B cell (primary cell): ENCODE data around the gene ITPR3. TPM values are rescaled to one million over a fixed set of nuclear protein-coding genes. Genes with fewer than 3 reads are reported as not detected.

Experiments
- ATAC-seq: fragments of 200-7000 bp; cut with Tn5 transposase; one replicate; pipeline ENCODE4 v1.10.0; 2021; ENCODE audit warnings: low read depth, mild to moderate bottlenecking, moderate number of reproducible peaks, moderate library complexity
- CTCF ChIA-PET: fragments of 350-600 bp; sonication (Branson Sonifier 250); formaldehyde crosslinking; loops from one replicate; lab custom pipeline; 2021; ENCODE audit warnings: antibody characterized with exemption, inconsistent platforms; lab: Charles Lee
- POLR2A ChIA-PET: fragments of 350-600 bp; sonication (Branson Sonifier 250); formaldehyde crosslinking; loops from one replicate; lab custom pipeline; 2021; ENCODE audit warnings: antibody characterized with exemption; lab: Charles Lee
- DNase-seq: peaks from one replicate; pipeline ENCODE4 v3.0.0; 2013
- H2AFZ ChIP-seq: 2 replicates; pipeline ENCODE4 v1.6.1; 2012; ENCODE audit warnings: mild to moderate bottlenecking, low read depth, low read length; ENCODE audit not compliant: insufficient read depth, poor library complexity, severe bottlenecking
- H3K27ac ChIP-seq, 2 donors: 1 replicate in 1 of 2; 2 replicates in 1 of 2; pipeline ENCODE4 v1.5.1; 2012 to 2013; ENCODE audit warnings: low read length in 2 of 2, mild to moderate bottlenecking in 2 of 2, moderate library complexity in 1 of 2
- H3K27me3 ChIP-seq, 4 experiments: fragments of 200-600 bp in 1 of 4; sonication (generic) in 1 of 4; replicated peaks in 1 of 4; 1 replicate in 2 of 4; 2 replicates in 2 of 4; pipeline versions ENCODE4 v1.6.1 to v1.7.0; 2013 to 2016; ENCODE audit warnings: low read length in 3 of 4, mild to moderate bottlenecking in 2 of 4, mixed read lengths in 1 of 4, moderate library complexity in 1 of 4; ENCODE audit not compliant: insufficient read depth in 4 of 4, control insufficient read depth in 3 of 4; ENCODE audit errors: control extremely low read depth in 1 of 4
- H3K36me3 ChIP-seq, 2 experiments: replicated peaks in 1 of 2; 1 replicate in 1 of 2; 2 replicates in 1 of 2; pipeline versions ENCODE4 v1.6.1 to v1.7.1; 2013; ENCODE audit warnings: low read length in 1 of 2; ENCODE audit not compliant: insufficient read depth in 2 of 2, control insufficient read depth in 1 of 2; ENCODE audit errors: control extremely low read depth in 1 of 2, extremely low read depth in 1 of 2
- H3K4me1 ChIP-seq, 2 donors: fragments of 200-600 bp in 1 of 2; sonication (generic) in 1 of 2; 1 replicate in 1 of 2; 2 replicates in 1 of 2; pipeline versions ENCODE4 v1.5.1 to v1.6.1; 2013 to 2017; ENCODE audit warnings: low read length in 2 of 2; ENCODE audit not compliant: control insufficient read depth in 2 of 2, insufficient read depth in 2 of 2
- H3K4me2 ChIP-seq: replicated peaks from 2 replicates; pipeline ENCODE3; 2012; ENCODE audit warnings: mild to moderate bottlenecking, low read depth, low read length; ENCODE audit not compliant: poor library complexity, severe bottlenecking
- H3K4me3 ChIP-seq, 5 experiments: fragments of 200-600 bp in 1 of 5; sonication (generic) in 1 of 5; 1 replicate in 3 of 5; 2 replicates in 2 of 5; pipeline versions ENCODE4 v1.5.1 to v1.7.0; 2011 to 2016; ENCODE audit warnings: low read length in 4 of 5, mild to moderate bottlenecking in 4 of 5, low read depth in 2 of 5, control low read depth in 1 of 5, moderate library complexity in 1 of 5; ENCODE audit not compliant: insufficient read depth in 1 of 5; ENCODE audit errors: control extremely low read depth in 1 of 5, extremely low read depth in 1 of 5
- H3K79me2 ChIP-seq: fragments of 200-600 bp; sonication (generic); one replicate; pipeline ENCODE4 v1.6.0; 2016; ENCODE audit warnings: low read length; ENCODE audit not compliant: control insufficient read depth, insufficient read depth
- H3K9ac ChIP-seq: fragments of 200-600 bp; sonication (generic); 2 replicates; pipeline ENCODE4 v1.6.1; 2017; ENCODE audit warnings: mild to moderate bottlenecking, low read length, moderate library complexity
- H3K9me3 ChIP-seq, 3 donors: one replicate each; pipeline versions ENCODE4 v1.6.1 to v1.7.1; 2013; ENCODE audit warnings: low read length in 2 of 3; ENCODE audit not compliant: control insufficient read depth in 2 of 3, insufficient read depth in 1 of 3; ENCODE audit errors: control extremely low read depth in 1 of 3
- H4K20me1 ChIP-seq: 2 replicates; pipeline ENCODE4 v1.6.0; 2012; ENCODE audit warnings: mild to moderate bottlenecking, low read length; ENCODE audit not compliant: insufficient read depth, control insufficient read depth, poor library complexity, severe bottlenecking
- H3K27ac Mint-ChIP-seq: one replicate; pipeline ENCODE4 v1.8.0; 2021; ENCODE audit warnings: mixed read lengths
- H3K27me3 Mint-ChIP-seq: one replicate; pipeline ENCODE4 v1.8.0; 2021; ENCODE audit warnings: mixed read lengths
- H3K4me1 Mint-ChIP-seq: one replicate; pipeline ENCODE4 v1.8.0; 2021; ENCODE audit warnings: mixed read lengths
- H3K4me3 Mint-ChIP-seq: one replicate; pipeline ENCODE4 v1.8.0; 2021; ENCODE audit warnings: mixed read lengths
- H3K9me3 Mint-ChIP-seq: one replicate; pipeline ENCODE4 v1.8.0; 2022; ENCODE audit warnings: mixed read lengths; ENCODE audit not compliant: insufficient read depth
- EZH2 ChIP-seq: IDR thresholded peaks from 2 replicates; pipeline ENCODE4 v1.6.1; 2012; ENCODE audit warnings: borderline replicate concordance, low read depth, mild to moderate bottlenecking, moderate library complexity, low read length; ENCODE audit not compliant: insufficient read depth, poor library complexity, severe bottlenecking
- WGBS: methylation state at CpG from one replicate; pipeline ENCODE4 v1.1.5; 2013; ENCODE audit warnings: missing lambda C conversion rate; ENCODE audit not compliant: insufficient coverage; 5-methylcytosine and 5-hydroxymethylcytosine counted together
- intact Hi-C: fragments of 100-400 bp; cut with micrococcal nuclease; formaldehyde crosslinking; loops from one replicate; pipeline ENCODE4 v1.10.0; 2022
- polyA plus RNA-seq: library from polyadenylated mRNA; depleted of rRNA; stranded (reverse); fragments of >200 nt; gene quantifications from 2 replicates; pipeline ENCODE4 v1.2.3, GENCODE V29; 2012
- total RNA-seq, 2 donors: library from RNA; stranded (reverse); fragments of 120-200 nt in 1 of 2; gene quantifications; 1 replicate in 1 of 2; 2 replicates in 1 of 2; pipeline versions ENCODE4 v1.2.3 to v1.2.4, GENCODE V29; 2013 to 2022
- TF ChIP-seq, protein P1 (sequence below): fragments of 200-600 bp; IDR thresholded peaks from one replicate; pipeline ENCODE4 v1.8.0; 2022; ENCODE audit warnings: antibody characterized with exemption, mild to moderate bottlenecking

Gene ITPR3
- total and polyA plus RNA-seq, 2 donors (not counting 1 experiment from before 2014, with no cell fraction given), result 61.9 to 67.6 TPM

DNA sequence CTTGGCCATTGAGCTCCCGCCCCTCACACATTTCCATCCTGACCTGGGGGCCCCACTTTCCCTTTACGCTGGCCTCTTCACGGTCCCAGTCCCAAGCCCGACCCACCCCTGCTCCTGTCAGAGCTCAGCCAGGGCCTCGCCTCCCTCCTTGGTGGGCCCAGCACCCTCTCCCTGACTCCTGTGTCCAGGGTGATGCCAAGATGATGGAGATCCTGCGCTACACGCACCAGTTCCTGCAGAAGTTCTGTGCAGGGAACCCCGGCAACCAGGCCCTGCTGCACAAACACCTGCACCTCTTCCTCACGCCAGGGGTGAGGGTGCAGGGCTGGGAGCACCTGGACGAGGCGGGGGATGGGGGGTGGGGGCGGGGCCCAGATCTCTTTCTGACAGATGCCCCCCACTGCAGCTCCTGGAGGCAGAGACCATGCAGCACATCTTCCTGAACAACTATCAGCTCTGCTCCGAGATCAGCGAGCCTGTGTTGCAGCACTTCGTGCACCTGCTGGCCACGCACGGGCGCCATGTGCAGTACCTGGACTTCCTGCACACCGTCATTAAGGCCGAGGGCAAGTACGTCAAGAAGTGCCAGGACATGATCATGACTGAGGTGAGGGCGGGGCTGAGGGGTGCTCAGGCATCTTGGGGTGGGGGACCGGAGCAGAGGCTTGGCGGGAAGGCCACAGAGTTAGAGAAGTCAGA lies 57.3 kb downstream of the ITPR3 start:
- intact Hi-C loops, result no loop called here
- DNase-seq, result peak; percentile 45
- CTCF ChIA-PET, result interaction anchor here (0.9 kb wide), 1 partner anchor 88 kb away, joined by 3 read pairs; no protein-coding TSS in a partner anchor
- H3K4me2 ChIP-seq, result no peak overlapping the region
- no peak overlapping the region for H2AFZ ChIP-seq
- no peak for ATAC-seq
- no peaks in the 10 kb centered on the region for H3K27me3 ChIP-seq
- POLR2A ChIA-PET, result interaction anchor here (0.9 kb wide), 1 partner anchor 10 kb away, joined by 3 read pairs; no protein-coding TSS in a partner anchor
- peaks cover 0 to 82% of the 10 kb centered on the region in 2 experiments for H3K36me3 ChIP-seq
- H3K4me3 ChIP-seq, result no peak overlapping the region
- H3K79me2 ChIP-seq, result peaks cover 3% of the 10 kb centered on the region
- WGBS, result 72% methylated on average over 17 of the region's 24 CpGs
- no peaks in the 10 kb centered on the region for H3K9me3 ChIP-seq
- peaks cover 16% of the 10 kb centered on the region for H3K4me1 Mint-ChIP-seq
- peak overlapping the region; percentile 70 for H3K27ac Mint-ChIP-seq
- peaks cover 0 to 11% of the 10 kb centered on the region in 2 donors for H3K4me1 ChIP-seq
- no peaks in the 10 kb centered on the region for H3K27me3 Mint-ChIP-seq
- TF ChIP-seq, protein P1, sequence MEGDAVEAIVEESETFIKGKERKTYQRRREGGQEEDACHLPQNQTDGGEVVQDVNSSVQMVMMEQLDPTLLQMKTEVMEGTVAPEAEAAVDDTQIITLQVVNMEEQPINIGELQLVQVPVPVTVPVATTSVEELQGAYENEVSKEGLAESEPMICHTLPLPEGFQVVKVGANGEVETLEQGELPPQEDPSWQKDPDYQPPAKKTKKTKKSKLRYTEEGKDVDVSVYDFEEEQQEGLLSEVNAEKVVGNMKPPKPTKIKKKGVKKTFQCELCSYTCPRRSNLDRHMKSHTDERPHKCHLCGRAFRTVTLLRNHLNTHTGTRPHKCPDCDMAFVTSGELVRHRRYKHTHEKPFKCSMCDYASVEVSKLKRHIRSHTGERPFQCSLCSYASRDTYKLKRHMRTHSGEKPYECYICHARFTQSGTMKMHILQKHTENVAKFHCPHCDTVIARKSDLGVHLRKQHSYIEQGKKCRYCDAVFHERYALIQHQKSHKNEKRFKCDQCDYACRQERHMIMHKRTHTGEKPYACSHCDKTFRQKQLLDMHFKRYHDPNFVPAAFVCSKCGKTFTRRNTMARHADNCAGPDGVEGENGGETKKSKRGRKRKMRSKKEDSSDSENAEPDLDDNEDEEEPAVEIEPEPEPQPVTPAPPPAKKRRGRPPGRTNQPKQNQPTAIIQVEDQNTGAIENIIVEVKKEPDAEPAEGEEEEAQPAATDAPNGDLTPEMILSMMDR, result no peak
- no peak for TF ChIP-seq EZH2
- no peak overlapping the region for H3K4me3 Mint-ChIP-seq
- H3K9ac ChIP-seq, result no peak overlapping the region
- no peaks in the 10 kb centered on the region for H3K9me3 Mint-ChIP-seq
- H3K27ac ChIP-seq, result no peak overlapping the region
- no peaks in the 10 kb centered on the region for H4K20me1 ChIP-seq

DNA sequence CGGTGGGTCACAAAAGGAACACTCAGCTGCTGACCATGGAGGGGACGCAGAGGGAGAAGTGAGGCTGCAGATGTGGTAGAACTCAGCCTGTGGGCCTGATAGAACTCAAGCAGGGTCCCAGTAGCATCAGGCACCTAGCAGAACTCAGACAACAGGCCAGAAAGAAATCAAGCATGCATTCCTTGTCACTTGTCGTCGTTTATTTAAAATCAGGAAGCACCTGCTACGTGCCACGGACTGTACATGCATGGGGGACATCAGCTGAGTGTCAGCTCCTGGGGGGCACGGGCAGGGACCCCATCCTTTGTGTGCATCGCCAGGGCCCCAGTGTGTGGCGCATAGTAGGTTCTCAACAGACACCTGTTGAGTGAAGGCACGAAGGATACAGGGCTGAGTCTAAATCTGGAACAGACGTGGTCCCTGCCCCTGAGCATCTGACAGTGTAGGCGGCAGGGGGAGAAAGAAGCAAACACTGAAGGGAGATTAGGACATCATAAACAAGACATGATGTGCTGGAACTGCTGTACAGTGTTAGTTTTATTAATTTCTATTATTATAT lies 57.9 kb downstream of the ITPR3 start:
- POLR2A ChIA-PET, result no interaction called here
- WGBS, result 24% methylated on average over 9 of the region's 12 CpGs

More for the DNA sequence above, 57.9 kb downstream of the ITPR3 start:
- Mint-ChIP-seq H3K27me3 (no peaks in the 10 kb centered on the region), H3K27ac (peak overlapping the region; percentile 70), H3K9me3 (no peaks in the 10 kb centered on the region), H3K4me1 (peaks cover 16% of the 10 kb centered on the region), H3K4me3 (no peak overlapping the region)
- Histone ChIP-seq H2AFZ (no peak overlapping the region), H3K36me3 (peaks cover 0 to 82% of the 10 kb centered on the region in 2 experiments), H3K4me2 (no peak overlapping the region), H3K9ac (no peak overlapping the region), H4K20me1 (no peaks in the 10 kb centered on the region), H3K9me3 (no peaks in the 10 kb centered on the region), H3K4me1 (peaks cover 0 to 11% of the 10 kb centered on the region in 2 donors), H3K79me2 (peaks cover 3% of the 10 kb centered on the region), H3K27me3 (no peaks in the 10 kb centered on the region), H3K27ac (no peak overlapping the region), H3K4me3 (no peak overlapping the region)
- TF ChIP-seq EZH2, result no peak
- TF ChIP-seq, protein P1, result no peak
- intact Hi-C loops, result no loop called here
- no peak for ATAC-seq
- DNase-seq, result peak; percentile 38
- CTCF ChIA-PET, result no interaction called here
